Skeletal muscle tissue (tissue), 4 donors: ENCODE measurements around the gene PPP6R2. TPM values are rescaled to one million over a fixed set of nuclear protein-coding genes. Genes with fewer than 3 reads are reported as not detected.
"Not testable (repeated sequence)": the region's sequence is repeated elsewhere in the genome, so short reads cannot be mapped to it uniquely, and the experiment has no call there.

ENCODE experiments used
- H3K27ac ChIP-seq: one replicate; pipeline ENCODE4 v1.7.0; 2013; ENCODE audit warnings: mild to moderate bottlenecking, low read depth, low read length, inconsistent platforms
- H3K27me3 ChIP-seq, 3 donors: one replicate each; pipeline ENCODE4 v1.7.0; 2013; ENCODE audit warnings: low read length in 3 of 3; ENCODE audit not compliant: control insufficient read depth in 3 of 3, insufficient read depth in 3 of 3
- H3K36me3 ChIP-seq, 3 donors: one replicate each; pipeline ENCODE4 v1.7.0; 2013; ENCODE audit warnings: low read length in 3 of 3; ENCODE audit not compliant: control insufficient read depth in 3 of 3, insufficient read depth in 3 of 3
- H3K4me1 ChIP-seq, 3 donors: one replicate each; pipeline ENCODE4 v1.7.0; 2013; ENCODE audit warnings: low read length in 3 of 3, mild to moderate bottlenecking in 3 of 3; ENCODE audit not compliant: control insufficient read depth in 3 of 3, insufficient read depth in 3 of 3
- H3K4me3 ChIP-seq, 3 donors: one replicate each; pipeline ENCODE4 v1.7.0; 2013; ENCODE audit warnings: low read length in 3 of 3
- H3K9ac ChIP-seq, 3 donors: one replicate each; pipeline ENCODE4 v1.7.0; 2013; ENCODE audit warnings: low read length in 3 of 3, mild to moderate bottlenecking in 3 of 3, moderate library complexity in 2 of 3, low read depth in 1 of 3
- H3K9me3 ChIP-seq, 3 donors: one replicate each; pipeline ENCODE4 v1.7.0; 2013; ENCODE audit warnings: low read length in 3 of 3; ENCODE audit not compliant: control insufficient read depth in 3 of 3
- total RNA-seq: library from RNA; depleted of rRNA; stranded (reverse); fragments of >200 nt; gene quantifications from one replicate; pipeline ENCODE4 v1.2.3, GENCODE V29; 2014
- donor health status: Osteomylitis.

The PPP6R2 gene
- total RNA-seq, 1 donor from 2014 or later = 28.2 TPM

DNA sequence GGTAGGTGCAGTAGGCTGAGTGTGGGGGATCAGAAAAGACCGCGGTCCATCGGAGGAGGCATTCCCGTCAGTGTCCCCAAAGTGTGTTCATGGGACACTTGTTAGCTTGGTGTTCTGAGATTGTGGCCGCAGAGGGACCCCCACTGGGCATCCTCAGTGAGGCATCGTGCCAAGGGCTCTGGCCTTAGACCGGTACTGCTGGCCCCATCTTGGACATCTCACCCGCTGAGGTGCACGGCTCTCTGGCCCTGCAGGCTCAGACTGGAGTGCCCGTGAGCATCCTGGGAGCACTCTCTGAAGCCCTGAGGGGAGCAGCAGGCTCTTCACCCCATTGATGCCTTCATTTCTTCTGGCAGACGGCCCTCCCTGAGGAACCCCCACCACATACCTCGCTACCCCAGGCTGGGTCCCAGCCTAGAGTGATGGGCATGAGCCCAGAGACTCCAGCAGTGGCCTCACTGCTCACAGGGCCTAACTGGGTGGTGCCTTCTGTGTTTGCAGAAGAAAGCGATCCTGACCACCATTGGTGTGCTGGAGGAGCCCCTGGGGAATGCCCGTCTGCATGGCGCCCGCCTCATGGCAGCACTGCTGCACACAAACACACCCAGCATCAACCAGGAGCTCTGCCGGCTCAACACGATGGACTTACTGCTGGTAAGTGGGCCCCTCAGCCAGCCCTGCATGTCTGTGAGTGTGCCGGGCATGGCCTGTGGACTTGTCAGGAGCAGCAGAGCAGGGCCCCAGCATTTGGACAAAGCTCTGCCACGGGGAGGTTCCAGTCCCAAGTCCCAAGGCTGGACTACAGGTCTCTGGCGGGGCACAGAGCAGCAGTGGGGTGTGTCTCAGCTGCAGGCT lies 80.1 kb downstream of the PPP6R2 start:
- H3K4me1 ChIP-seq = no peaks in the 10 kb centered on the region
- no peak overlapping the region for H3K27ac ChIP-seq
- H3K9ac ChIP-seq = no peak overlapping the region
- H3K36me3 ChIP-seq = peaks cover 56 to 70% (median 63%) of the 10 kb centered on the region in 3 donors
- no peaks in the 10 kb centered on the region for H3K9me3 ChIP-seq
- H3K4me3 ChIP-seq = no peak overlapping the region
- H3K27me3 ChIP-seq = no peaks in the 10 kb centered on the region

DNA sequence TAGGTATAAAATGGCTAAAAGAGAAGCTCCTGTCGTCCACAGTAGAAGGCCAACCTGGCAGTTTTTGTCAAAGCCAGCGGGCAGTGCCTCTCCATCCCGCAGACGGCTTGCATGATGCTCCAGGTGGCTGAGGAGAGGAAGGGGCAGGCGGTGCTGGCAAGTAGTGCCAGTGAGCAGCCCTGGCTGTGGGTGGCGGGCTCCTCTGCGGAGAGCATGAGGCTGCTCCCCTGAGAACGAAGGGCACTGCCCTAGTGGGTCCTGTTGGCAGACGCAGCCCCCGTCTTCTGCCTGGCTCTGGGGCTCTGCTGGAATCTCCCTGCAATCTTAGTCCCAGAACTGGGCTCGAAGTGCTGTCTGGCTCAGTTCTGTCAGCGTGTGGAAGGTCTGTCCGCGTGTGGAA lies 80.8 kb downstream of the PPP6R2 start:
- Histone ChIP-seq H3K4me1 (no peaks in the 10 kb centered on the region), H3K27me3 (no peaks in the 10 kb centered on the region), H3K27ac (no peak overlapping the region), H3K9ac (no peak overlapping the region), H3K4me3 (no peak overlapping the region), H3K9me3 (no peaks in the 10 kb centered on the region), H3K36me3 (peaks cover 51 to 68% (median 64%) of the 10 kb centered on the region in 3 donors)

DNA sequence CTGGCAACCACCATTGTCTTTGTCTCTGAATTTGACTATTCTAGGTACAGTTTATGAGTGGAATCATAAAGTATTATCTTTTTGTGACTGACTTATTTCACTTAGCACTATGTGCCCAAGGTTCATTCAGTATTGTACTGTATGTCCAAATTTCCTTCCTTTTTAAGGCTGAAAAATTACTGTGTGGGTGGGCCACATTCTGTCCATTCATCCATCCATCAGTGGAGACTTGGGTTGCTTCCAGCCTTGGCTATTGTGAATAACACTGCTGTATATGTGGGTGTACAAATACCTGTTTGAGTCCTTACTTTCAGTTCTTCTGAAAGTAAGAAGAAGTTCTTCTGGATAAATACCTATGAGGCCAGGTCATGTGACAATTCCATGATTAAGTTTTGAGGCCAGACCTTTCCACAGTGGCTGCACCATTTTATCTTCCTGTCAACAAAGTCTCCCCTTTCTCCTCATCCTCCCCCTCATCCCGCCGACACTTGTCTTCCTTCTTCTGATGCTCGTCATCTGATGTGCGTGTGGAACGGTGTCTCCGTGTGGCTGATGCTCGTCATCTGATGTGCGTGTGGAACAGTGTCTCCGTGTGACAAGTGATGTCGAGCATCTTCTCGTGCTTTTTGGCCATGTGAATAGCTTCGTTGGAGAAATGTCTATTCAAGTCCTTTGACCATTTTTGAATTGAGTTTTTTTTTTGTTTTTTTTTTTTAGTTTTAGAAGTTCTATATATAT lies 82.2 kb downstream of the PPP6R2 start:
- no peaks in the 10 kb centered on the region for H3K9me3 ChIP-seq

DNA sequence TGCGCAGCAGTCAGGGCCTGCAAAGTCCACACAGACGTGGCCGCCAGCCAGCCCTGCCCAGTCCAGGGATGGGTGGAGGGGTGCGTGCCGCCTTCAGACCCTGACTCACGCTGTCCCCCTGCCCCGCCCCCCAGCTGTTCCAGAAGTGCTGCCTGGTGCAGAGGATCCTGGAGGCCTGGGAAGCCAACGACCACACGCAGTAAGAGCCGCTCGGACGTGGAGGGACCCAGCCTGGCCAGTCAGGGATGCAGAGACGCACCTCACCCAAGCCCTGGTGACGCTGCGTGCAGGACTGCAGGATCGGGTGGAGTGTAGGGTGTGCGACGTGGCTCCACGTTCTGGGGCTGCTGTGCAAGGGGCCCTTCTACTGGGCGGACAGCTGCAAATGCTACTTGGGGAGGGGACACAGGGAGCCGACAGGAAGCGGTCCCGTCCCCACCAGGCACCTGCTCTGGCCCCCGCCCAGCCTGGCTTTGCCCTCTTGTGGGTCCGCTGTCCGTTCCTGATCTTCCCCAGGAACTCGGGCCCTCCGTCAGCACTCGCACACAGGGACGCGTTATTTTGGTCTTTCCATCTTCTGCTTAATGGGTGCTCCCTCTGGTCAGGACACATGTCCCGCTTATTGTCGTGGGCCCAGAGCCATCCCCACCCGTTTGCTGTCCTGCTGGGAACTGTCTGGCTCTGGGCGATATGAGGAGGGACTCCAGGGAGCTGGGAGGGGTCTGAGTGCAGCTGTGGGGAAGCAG lies 89.2 kb downstream of the PPP6R2 start:
- no peak overlapping the region for H3K4me3 ChIP-seq
- H3K9ac ChIP-seq = no peak overlapping the region
- no peaks in the 10 kb centered on the region for H3K9me3 ChIP-seq
- peaks cover 48 to 63% (median 52%) of the 10 kb centered on the region in 3 donors for H3K36me3 ChIP-seq
- no peak overlapping the region for H3K27ac ChIP-seq
- no peaks in the 10 kb centered on the region for H3K27me3 ChIP-seq
- H3K4me1 ChIP-seq = no peaks in the 10 kb centered on the region

More for the DNA sequence above, 82.2 kb downstream of the PPP6R2 start:
- H3K36me3 ChIP-seq = peaks cover 47 to 63% (median 58%) of the 10 kb centered on the region in 3 donors
- H3K4me3 ChIP-seq = no peak overlapping the region
- no peaks in the 10 kb centered on the region for H3K27me3 ChIP-seq
- H3K27ac ChIP-seq = no peak overlapping the region
- no peaks in the 10 kb centered on the region for H3K4me1 ChIP-seq
- no peak overlapping the region for H3K9ac ChIP-seq

DNA sequence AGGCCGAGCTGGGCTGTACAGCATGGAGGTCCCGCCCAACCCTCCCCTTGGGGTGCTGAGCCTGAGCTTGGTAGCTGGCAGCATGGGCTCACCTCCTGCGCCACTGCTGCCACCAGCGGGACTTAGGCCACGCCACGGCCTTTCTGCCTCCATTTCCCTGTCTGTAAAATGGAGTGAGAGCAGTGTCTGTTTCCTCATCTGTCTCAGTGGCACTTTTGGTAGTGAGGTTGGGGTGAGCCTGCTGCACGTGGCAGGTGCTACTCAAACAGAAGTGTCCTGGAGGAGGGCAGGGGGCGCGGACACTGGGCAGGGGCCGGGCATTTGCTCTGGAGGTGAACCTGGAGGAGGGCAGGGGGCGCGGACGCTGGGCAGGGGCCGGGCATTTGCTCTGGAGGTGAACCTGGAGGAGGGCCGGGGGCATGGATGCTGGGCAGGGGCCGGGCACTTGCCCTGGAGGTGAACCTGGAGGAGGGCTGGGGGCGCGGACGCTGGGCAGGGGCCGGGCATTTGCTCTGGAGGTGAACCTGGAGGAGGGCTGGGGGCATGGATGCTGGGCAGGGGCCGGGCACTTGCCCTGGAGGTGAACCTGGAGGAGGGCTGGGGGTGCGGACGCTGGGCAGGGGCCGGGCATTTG lies 89.9 kb downstream of the PPP6R2 start:
- H3K9me3 ChIP-seq, H3K27ac ChIP-seq, H3K9ac ChIP-seq, H3K4me3 ChIP-seq, H3K4me1 ChIP-seq, H3K27me3 ChIP-seq: not testable (repeated sequence)
- H3K36me3 ChIP-seq = peaks cover 54 to 69% (median 59%) of the 10 kb centered on the region in 3 donors

DNA sequence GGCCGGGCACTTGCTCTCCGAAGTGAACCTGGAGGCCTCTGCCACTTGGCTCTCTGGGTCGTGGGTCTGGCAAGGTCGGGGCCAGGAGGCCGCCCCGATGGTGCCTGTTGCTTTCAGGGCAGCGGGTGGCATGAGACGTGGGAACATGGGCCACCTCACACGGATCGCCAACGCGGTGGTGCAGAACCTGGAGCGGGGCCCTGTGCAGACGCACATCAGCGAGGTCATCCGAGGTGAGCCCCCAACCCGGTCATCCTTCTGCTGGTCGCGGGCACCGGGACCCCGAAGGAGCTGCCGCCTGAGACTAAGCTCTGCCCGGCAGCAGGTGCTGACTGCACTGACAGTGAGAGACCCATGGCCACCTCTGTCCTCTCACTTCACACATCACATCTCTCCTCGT lies 91.7 kb downstream of the PPP6R2 start:
- no peaks in the 10 kb centered on the region for H3K4me1 ChIP-seq
- H3K9me3 ChIP-seq = no peaks in the 10 kb centered on the region
- H3K9ac ChIP-seq = no peak overlapping the region
- H3K4me3 ChIP-seq = no peak overlapping the region
- peaks cover 67 to 78% (median 67%) of the 10 kb centered on the region in 3 donors for H3K36me3 ChIP-seq
- no peak overlapping the region for H3K27ac ChIP-seq
- H3K27me3 ChIP-seq = no peaks in the 10 kb centered on the region

DNA sequence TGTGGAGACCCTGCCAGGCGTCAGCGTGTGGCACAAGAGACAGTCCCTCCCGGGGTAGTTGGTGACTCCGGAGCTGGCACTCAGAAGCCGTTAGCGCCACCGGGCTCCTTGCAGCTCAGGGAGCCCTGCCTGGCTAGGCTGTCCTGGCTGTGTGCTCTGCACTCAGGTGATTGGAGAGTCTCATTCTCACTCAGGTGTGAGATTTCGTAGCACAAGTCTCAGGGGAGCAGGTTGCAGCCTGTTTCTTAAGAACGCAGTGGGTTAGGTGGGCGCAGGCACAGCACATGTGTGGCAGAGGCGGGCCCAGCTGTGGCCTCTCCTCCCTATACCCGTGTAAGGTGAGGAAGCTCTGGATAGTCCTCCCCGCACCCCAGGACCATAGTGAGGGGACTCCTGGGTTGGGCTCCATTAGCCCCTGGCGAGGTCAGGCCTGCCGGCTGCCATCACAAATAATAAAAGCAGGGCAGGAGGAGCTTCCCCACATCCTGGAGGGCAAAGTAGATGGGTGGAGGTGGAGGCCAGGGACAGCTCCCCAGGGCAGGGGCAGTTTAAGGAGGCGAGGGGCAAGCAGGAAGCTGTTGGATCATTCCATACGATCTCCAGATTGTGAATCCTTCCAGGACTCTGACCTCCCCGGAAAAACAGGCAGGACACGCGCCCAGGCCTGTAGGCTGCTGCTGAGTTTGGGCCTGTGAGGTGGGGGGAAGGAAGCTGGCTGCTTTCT lies 92.3 kb downstream of the PPP6R2 start:
- Histone ChIP-seq H3K9ac (no peak overlapping the region), H3K27me3 (no peaks in the 10 kb centered on the region), H3K27ac (no peak overlapping the region), H3K9me3 (no peaks in the 10 kb centered on the region), H3K4me1 (no peaks in the 10 kb centered on the region), H3K4me3 (no peak overlapping the region), H3K36me3 (peaks cover 67 to 80% (median 68%) of the 10 kb centered on the region in 3 donors)

DNA sequence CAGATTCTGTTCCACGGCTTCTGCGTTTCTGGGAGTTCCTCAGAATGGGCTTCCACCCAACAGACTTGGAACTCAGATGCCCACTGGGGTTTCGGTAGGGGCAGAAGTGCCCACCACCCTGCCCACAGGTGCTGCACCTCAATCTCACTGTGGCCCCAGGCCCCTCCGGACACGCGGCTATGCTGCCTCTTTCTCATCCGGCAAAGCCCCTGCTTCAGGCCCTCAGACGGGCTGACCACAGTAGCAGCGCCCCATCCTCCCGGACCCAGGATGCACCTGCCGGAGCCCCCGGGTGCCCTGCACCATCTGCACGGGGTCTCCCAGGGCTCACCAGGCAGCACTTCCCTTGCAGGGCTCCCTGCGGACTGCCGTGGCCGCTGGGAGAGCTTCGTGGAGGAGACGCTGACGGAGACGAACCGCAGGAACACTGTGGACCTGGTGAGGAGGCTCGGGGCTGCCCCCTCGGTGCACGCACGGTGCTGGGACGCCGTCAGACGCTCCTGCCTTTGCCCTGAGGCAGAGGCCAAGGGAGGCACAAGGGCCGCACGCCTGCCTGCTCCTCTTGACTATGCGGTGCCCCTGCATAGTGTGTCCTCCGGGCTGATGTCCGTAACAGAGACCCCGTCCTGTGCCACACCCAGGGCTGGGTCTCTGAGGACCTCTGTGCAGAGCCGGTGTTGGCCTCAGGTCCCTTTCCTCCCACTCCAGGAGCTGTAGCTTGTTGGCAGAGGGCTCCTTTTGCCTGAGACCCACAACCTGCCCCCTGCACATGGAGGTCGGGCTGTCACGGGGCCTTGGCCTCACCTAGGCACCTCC lies 93.1 kb downstream of the PPP6R2 start:
- no peak overlapping the region for H3K27ac ChIP-seq
- H3K27me3 ChIP-seq = no peaks in the 10 kb centered on the region
- no peak overlapping the region for H3K4me3 ChIP-seq
- H3K9me3 ChIP-seq = no peaks in the 10 kb centered on the region
- peaks cover 68 to 81% (median 70%) of the 10 kb centered on the region in 3 donors for H3K36me3 ChIP-seq
- no peak overlapping the region for H3K9ac ChIP-seq
- H3K4me1 ChIP-seq = no peaks in the 10 kb centered on the region
